Keratinocyte (primary cell): ENCODE measurements around the gene DYNAP.

ENCODE experiments used
- CTCF ChIP-seq, 3 experiments: IDR thresholded peaks in 1 of 3; conservative IDR thresholded peaks in 1 of 3; optimal IDR thresholded peaks in 1 of 3; 2 replicates in 2 of 3; 3 replicates in 1 of 3; pipeline versions ENCODE3 to v1.5.1; 2011; ENCODE audit warnings: low read length in 3 of 3, mild to moderate bottlenecking in 3 of 3, moderate library complexity in 2 of 3, control low read depth in 1 of 3, inconsistent platforms in 1 of 3; ENCODE audit not compliant: insufficient read depth in 2 of 3; ENCODE audit errors: extremely low read depth in 1 of 3
- EZH2 ChIP-seq: IDR thresholded peaks from one replicate; pipeline ENCODE4 v1.6.1; 2012; ENCODE audit warnings: inconsistent platforms, mild to moderate bottlenecking, low read length, moderate library complexity

GRCh38 chr18:54555996-54556395 is 35.0 kb upstream of the DYNAP start:
- TF ChIP-seq CTCF (optimal IDR thresholded peaks at IDR 0.05 in 1 of 3, IDR thresholded peaks at IDR 0.05 in 1 of 3, conservative IDR thresholded peaks at IDR 0.05 in 1 of 3; ENCODE audit: extremely low read depth in 1 of 3, insufficient read depth in 2 of 3, low read length in 3 of 3), result no peak
- no peak for TF ChIP-seq EZH2
